Measurements from ENCODE around the gene CABP5.

CABP5 gene

GRCh38 chr19:48030073-48030472 is 13.8 kb downstream of the CABP5 start:
- Histone ChIP-seq H3K27ac (ENCODE audit: low read depth, low read length) (no peak overlapping the region), H3K4me1 (ENCODE audit: control insufficient read depth, insufficient read depth, low read length) (no peaks in the 10 kb centered on the region)

GRCh38 chr19:48029431-48029830 is 14.4 kb downstream of the CABP5 start:
- H3K9ac ChIP-seq (ENCODE audit: low read length), result no peak overlapping the region
- H3K27ac ChIP-seq (ENCODE audit: low read depth, low read length), result no peak overlapping the region

More at GRCh38 chr19:48030073-48030472, 13.8 kb downstream of the CABP5 start:
- H3K9me3 ChIP-seq (ENCODE audit: control insufficient read depth, insufficient read depth, low read depth, low read length), result peaks cover 10% of the 10 kb centered on the region; the same call in 1 of the 2 replicates
- H3K4me3 ChIP-seq (ENCODE audit: low read depth, low read length), result no peak overlapping the region
- no peaks in the 10 kb centered on the region for H3K36me3 ChIP-seq (ENCODE audit: control insufficient read depth, insufficient read depth, low read length)
- no peak overlapping the region for H3K9ac ChIP-seq (ENCODE audit: low read length)
- peaks cover 20% of the 10 kb centered on the region; the same call in 1 of the 2 replicates for H3K27me3 ChIP-seq (ENCODE audit: control insufficient read depth, insufficient read depth, low read length)

GRCh38 chr19:48025480-48025879 is 18.4 kb downstream of the CABP5 start:
- peaks cover 4% of the 10 kb centered on the region; the same call in 1 of the 2 replicates for H3K9me3 ChIP-seq (ENCODE audit: control insufficient read depth, insufficient read depth, low read depth, low read length)
- H3K4me3 ChIP-seq (ENCODE audit: low read depth, low read length), result no peak overlapping the region
- no peak overlapping the region for H3K9ac ChIP-seq (ENCODE audit: low read length)
- no peaks in the 10 kb centered on the region for H3K4me1 ChIP-seq (ENCODE audit: control insufficient read depth, insufficient read depth, low read length)
- H3K27ac ChIP-seq (ENCODE audit: low read depth, low read length), result no peak overlapping the region
- peaks cover 29% of the 10 kb centered on the region; the same call in 1 of the 2 replicates for H3K27me3 ChIP-seq (ENCODE audit: control insufficient read depth, insufficient read depth, low read length)
- no peaks in the 10 kb centered on the region for H3K36me3 ChIP-seq (ENCODE audit: control insufficient read depth, insufficient read depth, low read length)

More at GRCh38 chr19:48029431-48029830, 14.4 kb downstream of the CABP5 start:
- Histone ChIP-seq H3K36me3 (ENCODE audit: control insufficient read depth, insufficient read depth, low read length) (no peaks in the 10 kb centered on the region), H3K4me1 (ENCODE audit: control insufficient read depth, insufficient read depth, low read length) (no peaks in the 10 kb centered on the region), H3K9me3 (ENCODE audit: control insufficient read depth, insufficient read depth, low read depth, low read length) (peaks cover 10% of the 10 kb centered on the region; the same call in 1 of the 2 replicates), H3K27me3 (ENCODE audit: control insufficient read depth, insufficient read depth, low read length) (peaks cover 23% of the 10 kb centered on the region; the same call in 1 of the 2 replicates), H3K4me3 (ENCODE audit: low read depth, low read length) (no peak overlapping the region)

DNA sequence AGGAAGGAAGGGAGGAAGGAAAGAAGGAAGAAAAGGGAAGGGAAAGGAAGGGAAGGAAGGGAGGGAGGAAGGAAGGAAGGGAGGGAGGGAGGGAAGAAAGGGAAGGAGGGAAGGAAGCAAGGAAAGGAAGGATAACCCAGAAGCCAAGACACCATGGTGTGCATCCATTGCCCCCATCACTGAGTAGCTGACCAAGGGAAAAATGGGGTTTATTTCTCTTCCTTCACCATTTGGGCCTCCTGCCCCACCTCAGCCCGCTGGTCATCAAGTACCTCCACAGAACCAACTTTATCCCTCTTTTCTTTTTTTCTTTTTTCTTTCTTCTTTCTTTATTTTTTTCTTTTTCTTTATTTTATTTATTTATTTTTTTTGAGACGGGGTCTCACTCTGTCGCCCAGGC is 20.4 kb downstream of the CABP5 start:
- Histone ChIP-seq H3K4me3 (ENCODE audit: low read depth, low read length) (no peak overlapping the region), H3K4me1 (ENCODE audit: control insufficient read depth, insufficient read depth, low read length) (no peaks in the 10 kb centered on the region), H3K9me3 (ENCODE audit: control insufficient read depth, insufficient read depth, low read depth, low read length) (peaks cover 4% of the 10 kb centered on the region; the same call in 1 of the 2 replicates), H3K36me3 (ENCODE audit: control insufficient read depth, insufficient read depth, low read length) (no peaks in the 10 kb centered on the region), H3K27me3 (ENCODE audit: control insufficient read depth, insufficient read depth, low read length) (peaks cover 27% of the 10 kb centered on the region; the same call in 1 of the 2 replicates), H3K27ac (ENCODE audit: low read depth, low read length) (no peak overlapping the region), H3K9ac (ENCODE audit: low read length) (no peak overlapping the region)

DNA sequence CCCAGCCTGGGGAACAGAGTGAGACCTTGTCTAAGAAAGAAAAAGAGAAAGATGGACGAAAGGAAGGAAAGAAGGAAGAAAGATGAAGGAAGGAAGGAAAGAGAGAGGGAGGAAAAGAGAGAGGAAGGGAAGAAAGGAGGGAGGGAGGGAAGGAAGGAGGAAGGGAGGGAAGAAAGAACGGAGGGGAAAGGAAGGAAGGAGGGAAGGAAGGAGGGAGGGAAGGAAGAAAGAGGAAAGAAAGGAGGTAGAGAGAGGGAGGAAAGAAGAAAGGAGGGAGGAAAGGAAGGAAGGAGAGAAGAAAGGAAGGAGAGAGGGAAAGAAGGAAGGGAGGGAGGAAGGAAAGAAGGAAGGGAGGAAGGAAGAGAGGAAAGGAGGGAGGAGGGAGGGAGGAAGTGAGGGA is 20.9 kb downstream of the CABP5 start:
- Histone ChIP-seq H3K4me1 (ENCODE audit: control insufficient read depth, insufficient read depth, low read length) (no peaks in the 10 kb centered on the region), H3K4me3 (ENCODE audit: low read depth, low read length) (no peak overlapping the region), H3K27me3 (ENCODE audit: control insufficient read depth, insufficient read depth, low read length) (peaks cover 27% of the 10 kb centered on the region; the same call in 1 of the 2 replicates), H3K27ac (ENCODE audit: low read depth, low read length) (no peak overlapping the region), H3K9me3 (ENCODE audit: control insufficient read depth, insufficient read depth, low read depth, low read length) (peaks cover 4% of the 10 kb centered on the region; the same call in 1 of the 2 replicates), H3K9ac (ENCODE audit: low read length) (no peak overlapping the region), H3K36me3 (ENCODE audit: control insufficient read depth, insufficient read depth, low read length) (no peaks in the 10 kb centered on the region)

DNA sequence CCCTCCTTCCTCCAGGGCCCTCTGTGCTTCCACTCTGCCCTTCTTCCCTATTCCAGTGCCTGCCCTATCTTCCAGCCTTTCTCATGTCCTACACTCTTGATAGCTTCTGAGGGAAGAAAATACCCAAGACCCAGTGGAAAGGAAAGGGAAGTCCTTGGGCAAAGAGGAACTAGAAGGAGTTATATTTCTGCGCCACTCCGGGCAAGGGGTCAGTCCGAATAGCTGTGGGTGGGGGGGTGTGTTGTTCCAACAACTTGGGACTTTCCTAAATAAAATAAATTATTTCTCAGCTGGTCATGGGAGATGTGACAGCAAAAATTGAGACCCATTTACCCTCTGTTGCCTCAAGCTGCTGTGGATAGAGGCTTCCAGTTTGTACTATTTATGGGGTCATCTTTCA is 23.2 kb downstream of the CABP5 start:
- Histone ChIP-seq H3K36me3 (ENCODE audit: control insufficient read depth, insufficient read depth, low read length) (no peaks in the 10 kb centered on the region), H3K27ac (ENCODE audit: low read depth, low read length) (no peak overlapping the region), H3K9ac (ENCODE audit: low read length) (no peak overlapping the region), H3K9me3 (ENCODE audit: control insufficient read depth, insufficient read depth, low read depth, low read length) (peaks cover under 1% of the 10 kb centered on the region; the same call in 1 of the 2 replicates), H3K4me3 (ENCODE audit: low read depth, low read length) (no peak overlapping the region), H3K27me3 (ENCODE audit: control insufficient read depth, insufficient read depth, low read length) (peaks cover 31% of the 10 kb centered on the region; the same call in 1 of the 2 replicates), H3K4me1 (ENCODE audit: control insufficient read depth, insufficient read depth, low read length) (no peaks in the 10 kb centered on the region)

DNA sequence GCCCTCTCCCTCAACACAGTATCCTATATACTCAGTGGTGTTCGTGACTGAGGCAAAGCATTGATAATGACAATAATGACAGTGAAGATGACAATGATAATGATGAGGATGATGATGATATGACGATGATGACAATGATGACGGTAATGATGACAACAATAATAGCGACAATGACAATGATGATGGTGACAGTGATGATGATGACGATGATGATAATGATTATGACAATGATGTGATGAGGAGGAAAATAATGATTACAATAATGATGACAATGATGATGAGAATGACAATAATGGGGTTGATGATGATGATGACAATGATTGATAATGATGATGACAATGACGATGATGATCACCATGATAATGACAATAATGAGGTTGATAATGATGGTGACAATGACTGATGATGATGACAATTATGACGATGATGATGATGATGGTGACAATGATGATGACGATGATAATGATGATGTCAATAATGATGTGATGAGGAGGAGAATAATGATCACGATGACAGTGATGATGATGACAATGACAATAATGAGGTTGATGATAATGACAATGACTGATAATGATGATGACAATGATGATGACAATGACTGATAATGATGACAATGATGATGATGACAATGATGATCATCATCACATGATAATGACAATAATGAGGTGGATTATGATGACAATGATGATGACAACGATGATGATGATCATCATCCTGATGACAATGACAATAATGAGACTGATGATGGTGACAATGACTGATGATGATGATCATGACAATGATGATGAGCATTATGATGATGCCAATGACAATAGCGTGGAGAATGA is 32.7 kb downstream of the CABP5 start:
- Histone ChIP-seq H3K27me3 (ENCODE audit: control insufficient read depth, insufficient read depth, low read length) (peaks cover 7% of the 10 kb centered on the region; the same call in 1 of the 2 replicates), H3K9ac (ENCODE audit: low read length) (no peak overlapping the region), H3K9me3 (ENCODE audit: control insufficient read depth, insufficient read depth, low read depth, low read length) (peaks cover 6% of the 10 kb centered on the region; the same call in 1 of the 2 replicates), H3K4me1 (ENCODE audit: control insufficient read depth, insufficient read depth, low read length) (no peaks in the 10 kb centered on the region), H3K36me3 (ENCODE audit: control insufficient read depth, insufficient read depth, low read length) (no peaks in the 10 kb centered on the region), H3K4me3 (ENCODE audit: low read depth, low read length) (no peak overlapping the region), H3K27ac (ENCODE audit: low read depth, low read length) (no peak overlapping the region)

DNA sequence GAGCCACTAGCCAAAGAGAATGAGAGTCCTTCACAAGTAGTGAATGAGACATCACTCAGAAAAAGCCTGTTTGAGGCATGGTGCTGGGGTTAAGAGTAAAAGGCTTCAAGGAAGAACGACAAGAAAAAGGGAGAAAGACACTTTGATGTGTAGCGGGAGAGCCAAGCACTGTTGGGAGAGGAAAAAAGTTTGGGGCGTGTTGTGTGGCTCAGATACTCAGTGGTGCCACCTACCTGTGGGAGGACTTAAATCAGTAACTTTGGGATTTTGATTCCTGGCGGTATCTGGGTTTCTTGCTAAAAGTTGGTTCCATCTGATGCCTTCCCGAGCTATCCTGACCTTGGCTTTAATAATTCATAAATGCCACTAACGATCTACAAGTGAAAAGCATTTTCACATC is 37.1 kb downstream of the CABP5 start:
- no peak overlapping the region for H3K4me3 ChIP-seq (ENCODE audit: low read depth, low read length)
- no peaks in the 10 kb centered on the region for H3K36me3 ChIP-seq (ENCODE audit: control insufficient read depth, insufficient read depth, low read length)
- H3K27me3 ChIP-seq (ENCODE audit: control insufficient read depth, insufficient read depth, low read length), result no peaks in the 10 kb centered on the region
- H3K27ac ChIP-seq (ENCODE audit: low read depth, low read length), result no peak overlapping the region
- no peak overlapping the region for H3K9ac ChIP-seq (ENCODE audit: low read length)
- peaks cover 8% of the 10 kb centered on the region; the same call in 1 of the 2 replicates for H3K9me3 ChIP-seq (ENCODE audit: control insufficient read depth, insufficient read depth, low read depth, low read length)
- H3K4me1 ChIP-seq (ENCODE audit: control insufficient read depth, insufficient read depth, low read length), result no peaks in the 10 kb centered on the region

DNA sequence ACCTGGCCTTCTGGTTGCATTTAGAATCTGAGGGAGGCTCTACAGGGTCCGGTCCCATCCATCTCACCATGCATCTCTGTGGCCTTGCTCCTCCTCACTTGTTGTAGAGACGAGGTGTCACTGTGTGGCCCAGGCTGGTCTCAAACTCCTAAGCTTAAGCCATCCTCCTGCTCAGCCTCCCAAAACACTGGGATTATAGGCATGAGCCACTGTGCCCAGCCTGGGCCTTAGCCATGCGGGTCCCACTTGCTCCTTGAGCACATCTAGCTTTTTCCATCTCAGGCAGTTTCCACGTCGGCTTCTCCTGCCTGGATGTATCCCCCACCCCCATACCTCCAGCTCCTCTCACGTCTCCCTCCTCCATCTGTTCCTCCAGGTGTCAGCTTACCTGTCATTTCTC is 39.6 kb downstream of the CABP5 start:
- Histone ChIP-seq H3K36me3 (ENCODE audit: control insufficient read depth, insufficient read depth, low read length) (no peaks in the 10 kb centered on the region), H3K27ac (ENCODE audit: low read depth, low read length) (no peak overlapping the region), H3K4me3 (ENCODE audit: low read depth, low read length) (no peak overlapping the region), H3K9me3 (ENCODE audit: control insufficient read depth, insufficient read depth, low read depth, low read length) (peaks cover 9% of the 10 kb centered on the region; the same call in 1 of the 2 replicates), H3K27me3 (ENCODE audit: control insufficient read depth, insufficient read depth, low read length) (no peaks in the 10 kb centered on the region), H3K4me1 (ENCODE audit: control insufficient read depth, insufficient read depth, low read length) (no peaks in the 10 kb centered on the region), H3K9ac (ENCODE audit: low read length) (no peak overlapping the region)

DNA sequence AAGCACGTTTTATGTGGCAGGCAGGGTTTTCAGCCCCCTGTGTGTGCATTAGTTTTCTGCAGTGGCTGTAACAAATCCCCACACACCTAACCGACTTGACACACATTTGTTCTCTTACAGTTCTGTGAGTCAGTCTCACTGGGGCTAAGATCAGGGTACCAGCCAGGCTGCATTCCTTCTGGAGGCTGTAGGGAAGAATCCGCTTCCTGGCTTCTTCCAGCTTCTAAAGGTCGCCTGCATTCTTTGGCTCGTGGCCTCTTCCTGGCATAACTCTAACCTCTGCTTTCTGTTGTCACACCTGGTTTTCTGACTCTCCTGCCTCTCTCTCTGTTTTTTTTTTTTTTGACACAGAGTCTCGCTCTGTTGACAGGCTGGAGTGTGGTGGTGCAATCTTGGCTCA is 43.0 kb downstream of the CABP5 start:
- Histone ChIP-seq H3K9ac (ENCODE audit: low read length) (no peak overlapping the region), H3K27ac (ENCODE audit: low read depth, low read length) (no peak overlapping the region), H3K4me1 (ENCODE audit: control insufficient read depth, insufficient read depth, low read length) (no peaks in the 10 kb centered on the region), H3K9me3 (ENCODE audit: control insufficient read depth, insufficient read depth, low read depth, low read length) (peaks cover 9% of the 10 kb centered on the region; the same call in 1 of the 2 replicates), H3K36me3 (ENCODE audit: control insufficient read depth, insufficient read depth, low read length) (no peaks in the 10 kb centered on the region), H3K4me3 (ENCODE audit: low read depth, low read length) (no peak overlapping the region), H3K27me3 (ENCODE audit: control insufficient read depth, insufficient read depth, low read length) (peaks cover 2% of the 10 kb centered on the region; the same call in 1 of the 2 replicates)

DNA sequence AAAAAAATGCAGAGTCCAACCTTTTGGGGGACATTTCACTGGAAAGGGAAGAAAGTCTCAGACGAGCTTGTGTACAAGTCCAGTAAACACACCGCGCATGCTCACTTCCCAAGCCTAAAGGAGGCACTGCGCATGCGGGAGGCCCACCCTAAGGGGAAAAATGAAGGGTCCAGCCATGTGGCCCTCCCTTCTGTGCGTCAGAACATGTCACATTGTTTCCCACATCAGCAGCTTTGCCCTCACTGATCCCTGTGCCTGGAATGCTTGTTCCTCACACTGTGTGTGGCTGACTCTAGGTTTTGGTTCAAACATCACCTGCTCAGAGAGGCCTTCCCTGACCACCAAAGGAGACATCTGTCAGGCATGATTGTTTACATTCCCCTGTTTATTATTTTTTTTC is 45.1 kb downstream of the CABP5 start:
- H3K27me3 ChIP-seq (ENCODE audit: control insufficient read depth, insufficient read depth, low read length), result peaks cover 2% of the 10 kb centered on the region; the same call in 1 of the 2 replicates
- no peak overlapping the region for H3K27ac ChIP-seq (ENCODE audit: low read depth, low read length)
- no peak overlapping the region for H3K4me3 ChIP-seq (ENCODE audit: low read depth, low read length)
- peaks cover 9% of the 10 kb centered on the region; the same call in 1 of the 2 replicates for H3K9me3 ChIP-seq (ENCODE audit: control insufficient read depth, insufficient read depth, low read depth, low read length)
- H3K4me1 ChIP-seq (ENCODE audit: control insufficient read depth, insufficient read depth, low read length), result no peaks in the 10 kb centered on the region
- no peak overlapping the region for H3K9ac ChIP-seq (ENCODE audit: low read length)
- H3K36me3 ChIP-seq (ENCODE audit: control insufficient read depth, insufficient read depth, low read length), result no peaks in the 10 kb centered on the region

Data from HUES6 (cell line).